Suppressor macrophage treated with lipopolysaccharide for 4 hours (primary cell): ENCODE data around the gene ADAMTSL1.

ENCODE experiments used
- DNase-seq: peaks from one replicate; pipeline ENCODE4 v3.0.0-alpha.2; 2020

ADAMTSL1 gene

DNA sequence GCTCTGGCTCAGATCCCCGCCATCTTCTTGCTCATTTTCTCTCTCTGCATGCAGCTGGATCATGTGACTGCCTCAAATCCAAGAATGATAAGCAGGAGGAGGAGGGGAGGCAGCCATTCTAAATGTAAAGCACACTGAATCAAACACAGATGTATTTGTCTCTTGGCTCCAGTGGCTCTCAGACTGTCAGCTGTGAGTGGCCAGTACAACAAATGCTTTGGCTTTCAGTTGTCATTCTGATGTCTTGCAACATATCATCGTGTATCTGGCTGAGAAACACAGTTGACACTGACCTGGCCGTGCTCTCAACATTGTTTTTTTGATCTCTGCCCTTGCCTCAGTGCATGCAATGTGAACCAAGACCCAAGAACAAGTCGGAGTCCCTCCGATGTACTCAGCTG, 233.1 kb downstream of the ADAMTSL1 start:
- DNase-seq, result no peak

DNA sequence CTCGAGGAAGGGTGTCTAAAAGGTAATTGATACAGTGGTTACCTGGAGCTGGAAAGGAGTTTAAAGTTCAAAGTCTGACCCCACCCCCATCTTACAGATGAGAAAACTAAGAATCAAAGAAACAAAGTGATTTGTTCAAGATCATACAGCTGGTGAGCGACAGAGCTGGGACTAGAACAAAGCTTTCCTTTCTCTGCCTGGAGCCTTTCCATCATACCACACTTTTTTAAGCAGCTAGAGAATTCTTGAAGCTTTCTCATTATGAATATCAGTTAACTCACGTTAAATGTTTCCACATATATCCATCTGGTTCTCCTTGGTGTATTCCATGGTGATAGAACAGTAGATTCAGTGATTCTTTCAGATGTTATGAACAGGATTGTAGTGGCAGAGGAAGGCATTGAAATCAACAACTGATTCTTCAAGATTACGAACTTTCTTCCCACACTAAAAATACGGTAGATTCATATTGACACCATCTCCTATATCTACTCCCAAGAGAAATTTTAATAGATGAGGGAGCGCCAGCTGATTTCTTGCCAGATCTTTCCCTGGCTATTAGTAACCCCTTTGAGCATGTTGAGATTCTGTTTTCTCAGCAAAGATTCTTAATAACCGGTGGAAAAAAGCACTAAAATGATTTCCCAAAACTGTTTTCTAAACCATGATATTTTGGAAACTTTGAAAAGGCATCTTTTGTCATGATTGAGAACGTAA, 233.7 kb downstream of the ADAMTSL1 start:
- DNase-seq, result no peak

DNA sequence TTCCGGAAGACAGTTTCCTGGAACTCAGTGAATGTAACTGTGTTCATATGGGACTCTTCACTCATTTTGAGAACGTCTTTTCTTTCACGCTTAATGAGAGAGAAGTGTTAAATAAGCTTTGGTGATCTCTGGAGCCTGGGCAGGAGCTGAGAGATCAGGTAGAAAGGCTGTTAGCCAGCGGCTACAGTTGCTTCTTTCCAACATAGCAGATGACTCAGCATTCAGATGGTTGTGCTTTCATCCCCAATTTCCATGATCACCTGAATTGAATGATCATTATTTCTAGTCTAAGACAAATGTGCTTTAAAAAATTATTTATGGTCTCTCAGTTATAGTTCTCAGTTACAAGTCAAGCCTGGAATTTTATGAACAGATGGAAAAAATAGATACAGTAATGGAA, 234.5 kb downstream of the ADAMTSL1 start:
- DNase-seq, result no peak

DNA sequence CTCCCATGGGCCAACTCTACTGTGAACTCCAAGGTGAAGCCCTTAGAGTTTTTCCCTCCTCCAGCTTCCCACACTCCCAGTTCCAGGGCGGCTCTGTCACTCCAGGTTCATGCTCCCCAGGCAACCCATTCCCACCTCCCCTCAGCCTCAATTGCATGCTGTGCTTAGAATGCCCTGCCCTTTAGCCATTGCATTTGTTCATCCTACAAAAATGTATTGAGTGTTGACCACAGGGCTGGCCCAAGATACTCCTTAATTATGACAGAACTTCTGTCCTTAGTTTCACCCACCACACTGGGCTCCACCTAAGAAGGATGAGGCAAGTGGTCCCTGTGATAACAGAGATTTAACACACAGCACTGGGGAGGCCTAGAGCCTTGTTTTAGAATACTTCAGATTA, 236.1 kb downstream of the ADAMTSL1 start:
- no peak for DNase-seq

DNA sequence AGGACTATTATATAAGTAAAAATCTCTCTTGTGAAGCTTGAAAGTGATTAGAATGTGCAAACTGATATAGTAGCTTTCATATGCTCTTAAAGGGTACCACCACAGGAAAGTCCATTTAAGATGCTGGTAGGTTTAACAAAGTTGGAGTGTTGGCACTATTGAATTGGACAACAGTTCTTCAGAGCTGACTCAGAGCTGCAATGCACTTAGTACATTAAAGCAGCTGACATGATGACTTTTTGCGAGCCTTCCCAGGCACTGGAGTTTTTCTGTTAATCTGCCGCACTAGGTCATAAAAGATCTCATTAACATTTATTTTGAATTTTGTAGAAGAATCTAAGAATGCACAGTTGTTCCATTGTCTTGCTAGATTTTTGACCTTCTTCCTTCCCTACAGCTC, 243.8 kb downstream of the ADAMTSL1 start:
- DNase-seq, result no peak

DNA sequence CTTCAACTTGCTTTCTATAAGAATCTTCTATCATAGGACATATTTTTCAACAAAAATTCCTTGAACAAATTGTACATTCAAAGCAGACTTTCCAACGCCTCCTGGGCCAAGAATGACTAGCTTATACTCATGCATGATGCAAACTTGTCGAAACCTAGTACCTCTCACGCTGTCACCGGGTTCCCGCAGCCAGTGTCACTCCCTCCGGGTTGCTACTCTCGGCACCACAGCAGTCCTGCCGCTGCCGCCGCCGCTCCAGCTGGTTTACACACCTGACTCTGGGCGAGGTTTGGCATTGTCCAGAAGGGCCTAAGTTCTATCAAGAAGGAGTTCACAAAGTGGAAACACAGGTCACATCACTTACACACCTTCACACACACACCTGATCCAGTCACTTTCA, 244.4 kb downstream of the ADAMTSL1 start:
- DNase-seq, result no peak

DNA sequence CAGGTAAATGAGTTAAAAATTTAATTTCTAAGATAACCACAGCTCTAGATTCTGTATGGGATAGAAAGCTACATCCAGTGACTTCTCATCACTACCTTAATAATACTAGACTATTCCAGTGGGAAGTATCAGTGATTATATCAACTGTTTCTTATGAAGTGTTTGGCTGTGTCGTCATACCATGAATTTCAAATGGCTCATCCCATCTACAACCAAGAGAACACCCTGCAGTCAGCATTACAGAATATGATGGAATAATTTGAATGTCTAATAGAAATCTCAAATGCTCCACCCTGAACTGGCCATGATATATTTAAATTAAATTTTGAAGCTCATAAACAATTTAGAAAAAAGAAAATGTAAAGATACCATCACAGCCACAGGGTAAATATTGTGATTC, 245.0 kb downstream of the ADAMTSL1 start:
- no peak for DNase-seq

DNA sequence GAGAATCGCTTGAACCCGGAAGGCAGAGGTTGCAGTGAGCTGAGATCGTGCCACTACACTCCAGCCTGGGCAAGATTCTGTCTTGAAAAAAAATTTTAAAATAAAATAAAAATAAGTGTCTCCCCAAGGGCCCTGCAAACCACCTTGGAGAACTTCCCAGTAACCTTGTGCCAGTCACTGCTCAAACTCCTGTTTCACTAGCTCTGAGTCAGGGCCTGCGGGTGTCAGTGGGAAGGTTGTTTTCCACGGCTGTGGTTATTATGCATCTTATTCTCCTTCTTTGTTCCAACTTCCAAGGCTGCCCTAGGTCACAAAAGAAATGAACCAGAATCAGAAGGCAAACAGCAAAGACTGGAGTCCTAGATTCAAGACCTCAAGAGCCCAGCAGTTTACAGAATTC, 246.7 kb downstream of the ADAMTSL1 start:
- DNase-seq, result no peak

DNA sequence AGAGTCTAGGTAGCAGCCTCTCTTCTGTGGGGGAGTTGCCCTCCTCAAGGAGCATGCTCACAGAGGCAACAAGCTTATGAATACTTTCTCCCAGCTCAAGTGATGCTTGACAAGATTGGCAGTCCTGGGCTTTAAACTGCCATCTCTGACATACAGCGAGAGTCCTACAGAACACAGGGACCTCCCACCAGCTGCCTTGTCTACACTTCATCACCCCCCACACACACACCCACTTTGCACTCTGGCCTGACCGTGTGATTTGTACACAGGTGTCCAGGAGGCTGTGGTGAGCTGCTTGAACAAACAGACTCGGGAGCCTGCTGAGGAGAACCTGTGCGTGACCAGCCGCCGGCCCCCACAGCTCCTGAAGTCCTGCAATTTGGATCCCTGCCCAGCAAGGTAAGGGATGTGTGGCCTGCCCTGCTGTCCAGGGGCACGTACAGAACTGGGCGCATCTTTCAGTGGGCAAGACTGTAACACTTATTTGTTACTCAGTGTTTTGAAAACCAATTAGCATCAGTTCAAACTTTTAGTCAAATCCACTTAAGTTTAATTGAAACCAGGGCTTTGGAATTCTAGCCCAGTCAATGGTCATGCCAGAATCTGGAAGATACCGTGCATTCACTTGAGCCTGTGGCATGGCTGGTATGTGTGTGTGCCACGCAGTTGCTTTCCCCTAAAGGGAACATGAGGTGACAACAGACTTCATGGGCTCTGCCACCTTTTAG, 247.5 kb downstream of the ADAMTSL1 start:
- DNase-seq, result no peak

DNA sequence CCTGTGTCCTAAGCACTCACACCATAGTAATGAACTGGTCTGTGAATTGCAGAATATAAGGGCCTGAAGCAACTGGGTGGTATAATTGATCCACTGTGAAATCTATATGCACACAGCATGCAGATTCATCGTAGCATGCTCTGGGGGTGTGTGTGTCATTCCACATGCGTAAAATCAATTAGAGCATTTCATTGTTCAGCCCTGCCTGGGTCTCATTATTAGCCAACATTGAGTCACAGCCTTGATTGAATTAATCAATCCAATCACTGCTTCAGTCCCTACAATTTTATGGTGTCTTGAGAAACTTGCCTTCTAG, 248.0 kb downstream of the ADAMTSL1 start:
- DNase-seq, result no peak

DNA sequence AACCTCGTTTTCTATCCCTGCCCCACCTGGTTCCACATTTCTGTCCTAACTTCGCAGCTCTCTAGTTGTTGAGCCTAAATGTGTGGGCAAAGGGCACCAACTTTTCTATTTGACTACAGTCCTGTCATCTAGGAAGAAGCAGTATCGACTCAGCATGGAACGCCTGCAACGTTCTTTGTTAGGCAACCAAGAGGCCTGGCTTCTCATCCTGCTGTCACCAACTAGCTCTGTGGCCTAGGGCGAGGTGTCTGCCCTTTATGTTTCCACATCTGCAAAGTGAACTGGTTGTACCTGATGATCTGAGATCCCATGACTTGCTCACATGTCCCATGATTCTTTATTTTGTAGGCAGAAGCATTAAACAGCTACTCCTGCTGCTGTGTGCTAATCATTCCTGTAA, 248.9 kb downstream of the ADAMTSL1 start:
- no peak for DNase-seq

DNA sequence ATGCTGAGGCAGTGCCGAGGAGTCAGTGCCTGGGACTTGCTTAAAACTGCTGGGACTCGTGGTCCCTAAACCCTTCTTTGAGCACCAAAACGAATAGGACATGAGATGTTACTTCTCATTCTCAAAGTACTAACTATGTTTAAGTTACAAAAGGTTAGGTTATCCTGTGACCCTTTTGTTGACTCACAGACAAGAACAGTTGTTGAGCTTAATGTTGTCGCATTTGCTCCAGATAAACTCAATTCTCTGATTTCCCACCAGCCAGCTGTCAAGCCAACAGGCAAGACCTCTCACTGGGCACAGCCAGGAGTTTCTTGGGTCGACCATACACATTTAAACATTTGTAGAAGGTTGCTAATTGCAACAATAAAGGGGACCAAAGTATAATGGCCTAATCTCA, 249.4 kb downstream of the ADAMTSL1 start:
- no peak for DNase-seq

DNA sequence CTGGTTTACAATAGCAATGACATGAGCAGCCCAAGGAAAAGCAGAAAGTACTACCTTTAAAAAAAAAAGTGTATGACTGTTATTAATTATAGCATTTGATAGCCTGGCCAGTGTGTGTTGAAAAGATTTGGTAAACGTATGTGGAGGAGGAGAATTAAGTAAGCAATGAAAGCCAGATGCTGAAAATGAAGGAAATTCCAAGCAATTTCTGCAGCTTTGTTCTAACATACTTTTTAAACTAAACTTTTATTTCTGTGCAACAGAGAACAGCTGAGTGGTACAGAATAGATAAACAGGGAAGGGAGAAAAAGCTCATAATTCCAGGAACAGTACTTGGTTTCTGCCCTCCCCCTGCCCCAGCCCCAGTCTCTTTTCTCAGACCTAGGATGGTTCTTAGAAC, 252.6 kb downstream of the ADAMTSL1 start:
- no peak for DNase-seq

DNA sequence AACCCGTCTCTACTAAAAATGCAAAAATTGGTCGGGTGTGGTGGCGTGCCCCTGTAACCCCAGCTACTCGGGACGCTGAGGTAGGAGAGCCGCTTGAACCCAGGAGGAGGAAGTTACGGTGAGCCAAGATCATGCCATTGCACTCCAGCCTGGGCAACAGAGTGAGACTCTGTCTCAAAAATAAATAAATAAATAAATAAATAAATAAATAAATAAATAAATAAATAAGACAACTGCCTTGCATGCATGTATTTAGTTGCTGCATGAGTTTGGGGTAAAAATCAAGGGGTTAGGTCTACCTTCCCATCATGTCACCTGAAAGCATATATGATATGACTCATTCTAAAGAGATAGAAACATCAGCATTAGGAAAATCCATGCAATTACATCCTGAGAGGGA, 254.0 kb downstream of the ADAMTSL1 start:
- DNase-seq, result no peak

DNA sequence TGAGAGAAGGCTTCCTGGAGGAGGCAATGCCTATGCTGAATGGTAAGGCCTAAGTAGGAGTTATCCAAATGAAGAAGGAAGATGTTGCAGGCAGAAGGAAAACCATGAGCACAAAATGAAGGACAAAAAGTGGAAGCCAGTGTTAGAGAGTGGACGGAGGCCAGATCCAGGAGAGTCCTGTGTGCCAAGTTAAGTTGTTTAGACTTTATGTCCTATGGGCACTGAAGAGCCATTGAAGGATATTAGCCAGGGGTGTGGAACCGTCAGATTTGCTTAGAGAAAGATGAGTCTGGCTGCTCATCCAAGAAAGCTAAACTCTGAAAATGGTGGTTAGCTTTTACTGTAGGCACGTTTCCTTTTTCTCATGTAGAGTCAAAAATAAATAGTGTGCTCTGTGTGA, 254.7 kb downstream of the ADAMTSL1 start:
- no peak for DNase-seq

DNA sequence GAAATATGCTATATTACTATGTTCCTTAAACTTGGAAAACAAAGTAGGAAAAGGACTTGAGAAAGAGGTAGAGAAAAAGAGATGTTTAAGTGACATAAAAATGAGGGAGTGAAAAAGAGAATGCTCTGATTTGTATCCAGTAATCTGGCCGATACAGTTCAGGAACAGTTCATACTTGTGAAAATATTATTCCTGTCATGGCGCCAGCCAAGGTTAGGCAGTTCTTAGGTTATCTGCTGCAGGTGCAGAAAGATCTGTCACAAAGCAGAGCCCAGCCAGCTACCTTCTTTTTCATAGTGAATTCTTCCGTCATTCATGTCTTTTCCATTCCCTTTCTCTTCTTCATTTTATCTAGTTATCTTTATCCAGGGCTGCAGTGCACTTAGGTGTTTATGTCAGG, 256.3 kb downstream of the ADAMTSL1 start:
- no peak for DNase-seq

DNA sequence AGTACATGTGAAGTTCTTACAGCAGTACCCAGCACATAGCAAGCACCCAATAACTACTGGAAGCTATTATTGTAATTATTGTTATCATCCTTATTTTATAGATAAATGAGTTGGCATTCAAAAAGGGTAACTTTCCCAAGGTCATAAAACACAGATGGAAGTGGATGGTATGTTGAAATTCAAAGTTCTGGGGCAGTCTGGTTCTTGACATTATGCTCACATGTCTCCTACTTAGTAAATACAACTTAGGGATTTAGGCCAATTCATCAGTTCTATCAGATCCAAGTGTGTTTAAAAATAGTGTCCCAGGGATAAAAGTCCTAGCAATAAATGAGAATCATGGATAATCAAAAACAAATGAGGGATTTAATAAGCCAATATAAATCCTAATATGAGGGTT, 265.2 kb downstream of the ADAMTSL1 start:
- DNase-seq, result no peak

DNA sequence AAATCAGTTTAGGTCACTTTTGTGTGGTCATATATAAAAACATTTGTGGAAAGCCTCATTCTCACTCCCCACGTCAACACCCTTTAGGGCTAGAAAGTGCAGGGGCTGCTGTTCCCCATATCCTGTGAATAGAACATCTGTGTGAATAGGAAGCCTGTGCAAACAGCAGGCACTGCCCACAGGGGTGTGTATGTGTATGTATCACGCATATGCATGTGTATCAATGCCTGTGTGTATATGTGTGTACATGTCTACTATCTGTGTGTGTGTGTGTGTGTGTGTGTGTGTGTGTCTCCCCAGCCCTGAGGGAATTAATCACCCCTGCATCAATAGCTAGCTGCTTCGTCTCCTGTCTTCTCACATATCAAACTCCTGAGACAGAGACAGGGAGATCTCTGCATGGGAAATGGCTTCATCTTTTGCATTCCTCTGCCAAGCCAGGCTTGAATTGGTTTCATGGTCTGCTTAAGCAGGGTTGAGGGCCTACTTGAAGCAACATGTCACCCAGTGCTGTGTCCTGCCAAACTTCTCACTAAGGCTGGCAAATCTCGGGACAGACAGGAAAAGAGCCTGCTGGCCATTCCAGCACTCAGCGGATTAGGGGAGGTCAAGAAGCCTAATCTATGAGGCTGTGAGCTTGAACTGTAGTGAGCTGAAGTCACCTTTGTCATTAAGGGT, 265.8 kb downstream of the ADAMTSL1 start:
- no peak for DNase-seq

DNA sequence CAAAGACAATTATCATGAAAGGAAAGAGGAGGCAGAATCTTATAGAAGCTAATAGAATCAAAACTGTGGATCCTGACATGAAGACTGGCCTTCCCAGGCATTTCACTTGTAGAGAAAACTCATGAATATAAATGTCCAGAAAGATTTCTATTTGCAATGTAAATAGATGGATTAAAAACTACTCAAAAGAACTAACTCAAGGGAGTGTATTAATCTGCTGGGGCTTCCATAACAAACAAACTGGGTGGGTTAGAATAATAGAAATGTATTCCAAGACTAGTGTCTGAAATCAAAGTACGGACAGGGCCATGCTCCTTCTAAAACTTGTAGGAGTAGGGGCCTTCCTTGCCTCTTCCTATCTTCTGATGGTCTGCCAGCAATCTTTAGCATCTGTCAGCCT, 267.4 kb downstream of the ADAMTSL1 start:
- DNase-seq, result no peak

DNA sequence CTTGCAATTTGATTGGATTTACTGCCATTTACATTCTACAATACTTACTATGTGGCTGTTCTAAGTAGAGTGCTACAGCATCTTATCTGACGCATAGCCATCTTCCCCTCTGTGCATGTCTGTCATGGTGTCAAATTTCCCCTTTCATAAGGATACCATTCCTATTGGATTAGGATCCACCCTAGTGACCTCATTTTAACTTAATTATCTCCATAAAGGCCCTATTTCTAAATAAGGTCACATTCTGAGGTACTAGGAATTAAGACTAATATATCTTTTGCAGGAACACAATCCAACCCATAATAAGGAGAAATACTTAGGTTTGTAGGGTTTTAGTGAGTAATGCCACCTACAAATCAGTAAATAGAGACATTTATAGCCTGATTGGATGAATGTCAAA, 268.0 kb downstream of the ADAMTSL1 start:
- no peak for DNase-seq

DNA sequence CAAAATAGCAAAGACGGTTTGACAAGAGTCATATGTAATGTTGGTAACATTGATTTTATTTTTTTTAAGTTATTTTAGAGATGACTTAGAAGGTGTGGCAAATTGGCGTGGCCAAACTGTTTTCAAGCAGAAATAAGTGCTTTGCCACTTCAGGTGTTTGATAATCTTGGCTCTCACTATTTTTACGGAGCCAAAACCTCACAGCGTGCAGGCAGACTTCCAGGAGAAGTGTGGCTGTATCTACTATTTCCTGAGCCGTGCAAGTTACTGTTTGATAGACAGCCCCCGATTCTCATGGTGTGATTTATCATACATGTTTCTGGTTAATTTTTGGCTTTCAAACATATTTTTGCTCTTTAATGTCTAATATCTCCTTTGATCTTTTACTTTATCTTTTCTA, 269.5 kb downstream of the ADAMTSL1 start:
- no peak for DNase-seq

DNA sequence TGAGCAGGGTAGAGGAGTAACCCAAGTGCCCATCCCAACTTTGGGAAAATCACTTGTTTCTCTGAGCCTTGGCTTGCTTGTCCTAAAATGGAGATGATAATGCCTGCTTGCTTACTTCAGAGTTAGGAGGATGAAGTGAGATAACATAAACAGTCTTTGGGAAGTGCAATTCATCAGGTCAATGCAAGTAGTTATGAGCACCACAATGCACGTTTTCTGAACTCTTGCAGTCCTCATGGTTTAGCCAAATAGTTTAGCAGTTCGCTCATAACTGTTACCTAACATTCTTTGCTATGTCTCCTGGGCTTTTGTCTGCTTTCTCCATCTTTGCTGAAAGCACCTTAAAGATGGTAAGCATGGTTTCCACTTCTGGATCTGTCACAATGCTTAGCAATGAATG, 270.0 kb downstream of the ADAMTSL1 start:
- no peak for DNase-seq

DNA sequence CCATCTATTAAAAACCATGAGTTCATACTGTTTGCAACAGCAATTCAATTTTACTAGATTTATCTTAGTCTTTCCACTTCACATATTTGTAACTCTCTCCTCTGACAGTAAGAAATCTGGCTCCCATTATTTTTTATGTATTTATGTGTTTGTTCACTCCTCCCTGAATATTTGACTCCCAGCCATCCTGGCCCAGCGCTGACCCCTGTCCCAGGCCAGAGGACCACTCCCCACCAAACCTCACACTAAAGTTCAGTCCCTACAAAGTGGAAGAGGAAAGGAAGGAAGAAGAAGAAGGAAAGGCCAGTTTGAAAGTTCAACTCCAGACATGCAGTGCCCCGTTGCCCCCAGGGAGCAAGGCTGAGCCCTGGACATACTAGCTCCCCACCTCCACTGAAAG, 271.8 kb downstream of the ADAMTSL1 start:
- no peak for DNase-seq

DNA sequence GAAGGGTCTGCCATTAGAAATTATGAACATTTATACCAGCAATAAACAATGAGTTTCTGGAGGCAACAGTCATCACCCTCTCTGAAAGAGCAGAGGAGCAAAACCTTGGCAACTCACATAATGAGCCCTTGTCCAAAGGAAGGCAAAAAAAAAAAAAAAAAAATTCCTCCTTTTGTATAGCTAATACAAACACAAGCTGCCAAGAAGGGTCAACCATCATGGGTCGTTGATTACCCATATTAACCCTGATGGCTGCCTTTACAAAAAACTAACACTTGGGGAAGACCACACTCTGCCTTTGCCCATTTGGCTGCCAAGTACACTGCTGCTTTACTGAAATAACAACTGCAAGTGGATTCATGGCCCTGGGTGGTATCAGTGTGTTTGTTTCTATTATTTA, 272.7 kb downstream of the ADAMTSL1 start:
- DNase-seq, result no peak

DNA sequence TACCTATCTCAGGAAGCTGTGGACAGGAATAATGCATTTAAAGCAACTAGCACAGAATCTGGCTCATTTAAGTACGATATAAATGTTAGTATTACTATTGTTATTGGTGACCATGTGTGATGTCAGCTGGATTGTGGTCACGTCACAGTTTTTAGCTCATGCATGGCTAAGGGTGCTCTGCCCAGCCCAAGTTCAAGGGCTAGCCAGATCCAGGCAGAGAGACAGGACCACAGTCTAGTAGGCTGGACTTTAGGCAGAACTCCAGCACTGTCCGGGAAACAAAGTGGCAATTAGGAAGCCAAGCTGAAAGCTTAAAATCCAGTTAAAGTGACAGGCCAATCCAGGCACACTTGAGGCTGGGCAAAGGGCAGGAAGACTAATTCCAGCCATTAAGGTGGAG, 273.6 kb downstream of the ADAMTSL1 start:
- no peak for DNase-seq
